Measurements from ENCODE around the gene INVS. TPM values are rescaled to one million over a fixed set of nuclear protein-coding genes. Genes with fewer than 3 reads are reported as not detected.

Gene INVS
- polyA plus RNA-seq, 3 donors, result 2.9 to 6.7 (median 4.2) TPM

DNA sequence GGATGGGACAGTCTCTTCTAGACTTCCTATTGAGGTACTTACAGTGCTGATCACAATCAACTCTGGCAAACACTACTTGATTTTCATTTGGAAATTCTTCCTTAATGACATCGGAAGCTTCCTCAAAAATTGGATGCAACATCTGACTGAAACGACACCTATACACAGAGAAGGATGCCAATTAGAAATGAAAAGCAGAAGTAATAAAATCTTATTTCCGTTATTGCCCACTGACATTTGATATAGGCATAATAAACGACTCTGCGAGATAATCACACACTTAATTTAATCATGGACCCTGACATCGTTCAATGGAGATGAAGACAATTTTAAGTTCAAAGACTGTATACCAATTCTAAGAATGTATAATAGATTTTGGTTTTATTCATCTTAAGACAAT lies 46.7 kb upstream of the INVS start:
- no peaks in the 10 kb centered on the region for H3K9me3 ChIP-seq (replicated peaks in 1 of 2; ENCODE audit: control insufficient read depth in 1 of 2, insufficient read depth in 1 of 2, low read length in 2 of 2)
- no peak overlapping the region for H3K4me2 ChIP-seq (replicated peaks; ENCODE audit: extremely low read depth, low read length, poor library complexity, severe bottlenecking)
- Mint-ChIP-seq H3K27me3 (ENCODE audit: low read depth in 3 of 3) (peaks cover 0 to 3% (median 1%) of the 10 kb centered on the region in 3 donors), H3K27ac (no peak overlapping the region), H3K4me3 (no peak overlapping the region), H3K4me1 (peaks cover 17% of the 10 kb centered on the region), H3K9me3 (no peaks in the 10 kb centered on the region), H3K36me3 (peaks cover 62 to 77% of the 10 kb centered on the region in 2 donors)
- H3K27me3 ChIP-seq (ENCODE audit: control insufficient read depth in 2 of 2, insufficient read depth in 2 of 2, low read length in 2 of 2), result no peaks in the 10 kb centered on the region
- H3K9ac ChIP-seq (ENCODE audit: insufficient read depth, low read length, poor library complexity, severe bottlenecking), result no peak overlapping the region
- H3K4me1 ChIP-seq (ENCODE audit: control insufficient read depth in 1 of 2, insufficient read depth in 2 of 2, low read length in 2 of 2), result no peaks in the 10 kb centered on the region
- H3K79me2 ChIP-seq (ENCODE audit: insufficient read depth, low read length), result peaks cover 11% of the 10 kb centered on the region
- WGBS (ENCODE audit: insufficient coverage), result no CpG with 5 or more reads among the region's 6 CpGs
- no peak overlapping the region for H3K4me3 ChIP-seq (replicated peaks in 1 of 3; ENCODE audit: low read depth in 2 of 3, low read length in 3 of 3)
- TF ChIP-seq CTCF (IDR thresholded peaks at IDR 0.05), result no peak
- H4K20me1 ChIP-seq (ENCODE audit: insufficient read depth, low read length), result peaks cover 87% of the 10 kb centered on the region
- H2AFZ ChIP-seq (ENCODE audit: insufficient read depth, low read depth, low read length, poor library complexity, severe bottlenecking), result no peak overlapping the region
- H3K27ac ChIP-seq (ENCODE audit: low read depth in 1 of 2, low read length in 2 of 2), result no peak overlapping the region
- intact Hi-C loops (cut with micrococcal nuclease), result no loop called here
- H3K36me3 ChIP-seq (replicated peaks in 1 of 2; ENCODE audit: control insufficient read depth in 1 of 2, insufficient read depth in 2 of 2, low read length in 2 of 2), result peaks cover 49 to 86% of the 10 kb centered on the region in 2 donors
- no peak for DNase-seq

DNA sequence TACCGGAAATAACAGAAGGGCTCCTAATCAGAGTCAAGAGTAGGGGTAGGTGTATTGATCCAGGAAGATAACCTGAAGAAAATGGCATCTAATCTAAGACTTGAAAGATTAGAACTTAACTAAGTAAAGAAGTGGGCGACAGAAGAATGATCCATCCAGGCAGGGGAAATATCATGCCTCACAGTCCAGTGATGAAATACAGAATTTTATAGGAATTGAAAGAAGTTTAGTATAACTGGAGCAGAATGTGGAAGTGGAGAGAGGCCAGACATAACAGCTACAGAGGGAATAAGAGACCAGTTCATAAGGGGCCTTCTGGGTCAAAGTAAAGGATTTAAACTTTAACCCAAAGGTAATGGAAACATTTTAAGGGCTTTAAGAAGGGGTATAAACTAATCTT lies 42.5 kb upstream of the INVS start:
- Mint-ChIP-seq H3K4me1 (peaks cover 33% of the 10 kb centered on the region), H3K9me3 (no peaks in the 10 kb centered on the region), H3K27me3 (ENCODE audit: low read depth in 3 of 3) (no peaks in the 10 kb centered on the region), H3K4me3 (no peak overlapping the region), H3K27ac (peak overlapping the region in 2 of 7 donors; percentile 11 to 47), H3K36me3 (peaks cover 51 to 62% of the 10 kb centered on the region in 2 donors)
- no peak overlapping the region for H3K27ac ChIP-seq (ENCODE audit: low read depth in 1 of 2, low read length in 2 of 2)
- H3K4me1 ChIP-seq (ENCODE audit: control insufficient read depth in 1 of 2, insufficient read depth in 2 of 2, low read length in 2 of 2), result peaks cover 2 to 12% of the 10 kb centered on the region in 2 donors
- intact Hi-C loops (cut with micrococcal nuclease), result no loop called here
- H3K27me3 ChIP-seq (ENCODE audit: control insufficient read depth in 2 of 2, insufficient read depth in 2 of 2, low read length in 2 of 2), result no peaks in the 10 kb centered on the region
- no peak for TF ChIP-seq CTCF (IDR thresholded peaks at IDR 0.05)
- peaks cover 88% of the 10 kb centered on the region for H4K20me1 ChIP-seq (ENCODE audit: insufficient read depth, low read length)
- H3K9me3 ChIP-seq (replicated peaks in 1 of 2; ENCODE audit: control insufficient read depth in 1 of 2, insufficient read depth in 1 of 2, low read length in 2 of 2), result no peaks in the 10 kb centered on the region
- H2AFZ ChIP-seq (ENCODE audit: insufficient read depth, low read depth, low read length, poor library complexity, severe bottlenecking), result no peak overlapping the region
- no CpG with 5 or more reads among the region's 2 CpGs for WGBS (ENCODE audit: insufficient coverage)
- no peak for DNase-seq
- peaks cover 23 to 66% of the 10 kb centered on the region in 2 donors for H3K36me3 ChIP-seq (replicated peaks in 1 of 2; ENCODE audit: control insufficient read depth in 1 of 2, insufficient read depth in 2 of 2, low read length in 2 of 2)
- H3K9ac ChIP-seq (ENCODE audit: insufficient read depth, low read length, poor library complexity, severe bottlenecking), result no peak overlapping the region
- no peak overlapping the region for H3K4me2 ChIP-seq (replicated peaks; ENCODE audit: extremely low read depth, low read length, poor library complexity, severe bottlenecking)
- H3K79me2 ChIP-seq (ENCODE audit: insufficient read depth, low read length), result peaks cover 17% of the 10 kb centered on the region
- no peak overlapping the region for H3K4me3 ChIP-seq (replicated peaks in 1 of 3; ENCODE audit: low read depth in 2 of 3, low read length in 3 of 3)
